ENCODE measurements around the gene ALOX15.

- TF ChIP-seq CTCF (IDR thresholded peaks at IDR 0.05), result no peak
- TF ChIP-seq POLR2A (IDR thresholded peaks at IDR 0.05), result no peak
Measured at GRCh38 chr17:4673169-4673568, 31.7 kb upstream of the ALOX15 start.
